HCT116 (cell line): ENCODE data around the gene DPH2. TPM values are rescaled to one million over a fixed set of nuclear protein-coding genes. Genes with fewer than 3 reads are reported as not detected.

Experiments
- ATAC-seq: fragments of 200-7000 bp; cut with Tn5 transposase; 2 replicates; pipeline ENCODE4 v1.9.1; 2020; ENCODE audit warnings: mild to moderate bottlenecking, moderate library complexity
- BruUV-seq: library from RNA; stranded (reverse); fragments of 400-500 nt; replicated peaks from 2 replicates; lab custom pipeline; 2021; lab: Mats Ljungman, UMichigan
- CTCF ChIA-PET: fragments of 300-600 bp; sonication (Branson Sonifier 250); formaldehyde crosslinking; loops from one replicate; lab custom pipeline; 2021; ENCODE audit warnings: antibody characterized with exemption; lab: Charles Lee
- POLR2A ChIA-PET: fragments of 300-600, 350-600 bp; sonication (Branson Sonifier 250); formaldehyde crosslinking; loops from one replicate; lab custom pipeline; 2021; ENCODE audit warnings: antibody characterized with exemption; lab: Charles Lee
- RAD21 ChIA-PET, 2 experiments: fragments of 300-600 bp; sonication (Branson Sonifier 250); formaldehyde crosslinking; loops; one replicate each; lab custom pipeline; 2023; ENCODE audit warnings: low total read pairs in 2 of 2; ENCODE audit not compliant: uncharacterized antibody in 2 of 2, unreplicated experiment in 2 of 2, low non-redundant PET in 1 of 2; lab: Charles Lee
- DNase-seq: peaks from one replicate; pipeline ENCODE4 v3.0.0-alpha.2; 2010; ENCODE audit warnings: low read depth, low spot score
- H2AFZ ChIP-seq: fragments of 200-600 bp; shearing (Covaris generic), sonication (generic); 2 replicates; pipeline ENCODE4 v1.6.1; 2017; ENCODE audit warnings: low read depth, mixed run types, mixed read lengths, antibody characterized with exemption, low read length; ENCODE audit not compliant: poor library complexity, severe bottlenecking
- H3K27ac ChIP-seq: 2 replicates; pipeline ENCODE4 v1.5.1; 2012; ENCODE audit warnings: low read depth, low read length
- H3K27me3 ChIP-seq: fragments of 200-600 bp; sonication (generic); 2 replicates; pipeline ENCODE4 v1.6.1; 2016; ENCODE audit warnings: mixed run types, low read length, mixed read lengths; ENCODE audit not compliant: insufficient read depth
- H3K36me3 ChIP-seq, 2 experiments: fragments of 200-500 bp in 1 of 2; fragments of 200-600 bp in 1 of 2; sonication (Bioruptor generic) in 1 of 2; sonication (generic) in 1 of 2; 2 replicates each; pipeline versions ENCODE4 v1.5.1 to v1.6.1; 2014 to 2016; ENCODE audit warnings: low read length in 2 of 2, inconsistent platforms in 1 of 2, mixed read lengths in 1 of 2, mixed run types in 1 of 2; ENCODE audit not compliant: insufficient read depth in 2 of 2, control insufficient read depth in 1 of 2
- H3K4me1 ChIP-seq, 2 experiments: fragments of 200-600 bp in 1 of 2; sonication (generic) in 1 of 2; 2 replicates each; pipeline versions ENCODE4 v1.5.1 to v1.6.1; 2012 to 2017; ENCODE audit warnings: low read length in 2 of 2, inconsistent platforms in 1 of 2, mild to moderate bottlenecking in 1 of 2, mixed read lengths in 1 of 2, mixed run types in 1 of 2, moderate library complexity in 1 of 2; ENCODE audit not compliant: insufficient read depth in 2 of 2, control insufficient read depth in 1 of 2
- H3K4me2 ChIP-seq: fragments of 200-600 bp; sonication (generic); 2 replicates; pipeline ENCODE4 v1.6.1; 2017; ENCODE audit warnings: mixed run types, low read length, mixed read lengths
- H3K4me3 ChIP-seq, 2 experiments: fragments of 200-600 bp in 1 of 2; sonication (generic) in 1 of 2; replicated peaks in 1 of 2; 2 replicates each; pipeline ENCODE4 v1.5.1; 2011 to 2016; ENCODE audit warnings: low read length in 2 of 2, control low read depth in 1 of 2, low read depth in 1 of 2, mild to moderate bottlenecking in 1 of 2, mixed read lengths in 1 of 2, mixed run types in 1 of 2
- H3K79me2 ChIP-seq: fragments of 200-600 bp; sonication (generic); 2 replicates; pipeline ENCODE4 v1.6.1; 2017; ENCODE audit warnings: mild to moderate bottlenecking, mixed run types, low read length, moderate library complexity, mixed read lengths; ENCODE audit not compliant: insufficient read depth
- H3K9ac ChIP-seq: fragments of 200-600 bp; sonication (generic); 2 replicates; pipeline ENCODE4 v1.6.1; 2016; ENCODE audit warnings: low read length, mixed read lengths
- H3K9me2 ChIP-seq: fragments of 200-600 bp; sonication (generic), shearing (Covaris generic); 2 replicates; pipeline ENCODE4 v1.6.1; 2017; ENCODE audit warnings: mixed run types, mild to moderate bottlenecking, moderate library complexity; ENCODE audit not compliant: insufficient read depth
- H3K9me3 ChIP-seq, 2 experiments: fragments of 200-500 bp in 1 of 2; fragments of 200-600 bp in 1 of 2; sonication (Bioruptor generic) in 1 of 2; sonication (generic) in 1 of 2; 2 replicates each; pipeline ENCODE4 v1.6.1; 2014 to 2017; ENCODE audit warnings: low read length in 2 of 2, mixed read lengths in 2 of 2, inconsistent platforms in 1 of 2, low read depth in 1 of 2, mild to moderate bottlenecking in 1 of 2, mixed run types in 1 of 2, moderate library complexity in 1 of 2; ENCODE audit not compliant: control insufficient read depth in 1 of 2, insufficient read depth in 1 of 2
- H4K20me1 ChIP-seq: fragments of 200-600 bp; sonication (generic), shearing (Covaris generic); 2 replicates; pipeline ENCODE4 v1.6.1; 2017; ENCODE audit warnings: mixed run types, mild to moderate bottlenecking, moderate library complexity; ENCODE audit not compliant: insufficient read depth
- ATF3 ChIP-seq: IDR thresholded peaks from 2 replicates; pipeline ENCODE4 v1.6.1; 2012
- CBX3 ChIP-seq: IDR thresholded peaks from 2 replicates; pipeline ENCODE4 v1.6.1; 2012; ENCODE audit warnings: low read depth
- CEBPB ChIP-seq: IDR thresholded peaks from 2 replicates; pipeline ENCODE4 v1.6.1; 2012; ENCODE audit warnings: low read depth
- CTCF ChIP-seq, 3 experiments: fragments of 200-600 bp in 1 of 3; sonication (generic) in 1 of 3; IDR thresholded peaks in 2 of 3; conservative IDR thresholded peaks in 1 of 3; 2 replicates each; pipeline ENCODE4 v1.5.1; 2012 to 2017; ENCODE audit warnings: low read depth in 2 of 3, low read length in 2 of 3, antibody characterized with exemption in 1 of 3, borderline replicate concordance in 1 of 3, control low read depth in 1 of 3, mild to moderate bottlenecking in 1 of 3, mixed read lengths in 1 of 3, mixed run types in 1 of 3, moderate library complexity in 1 of 3; ENCODE audit not compliant: insufficient read depth in 1 of 3
- EGR1 ChIP-seq: IDR thresholded peaks from 2 replicates; pipeline ENCODE4 v1.6.1; 2012; ENCODE audit warnings: low read depth
- ELF1 ChIP-seq: IDR thresholded peaks from 2 replicates; pipeline ENCODE4 v1.6.1; 2012; ENCODE audit warnings: low read depth, borderline replicate concordance
- FOSL1 ChIP-seq: IDR thresholded peaks from 2 replicates; pipeline ENCODE4 v1.6.1; 2012; ENCODE audit warnings: low read depth
- JUND ChIP-seq: IDR thresholded peaks from 2 replicates; pipeline ENCODE4 v1.6.1; 2012
- POLR2A ChIP-seq: IDR thresholded peaks from 2 replicates; pipeline ENCODE4 v1.7.0; 2011; ENCODE audit warnings: borderline replicate concordance; ENCODE audit not compliant: insufficient read depth, insufficient read length; ENCODE audit errors: extremely low read depth
- POLR2AphosphoS5 ChIP-seq: IDR thresholded peaks from 2 replicates; pipeline ENCODE4 v1.6.1; 2011; ENCODE audit warnings: mild to moderate bottlenecking, low read depth, low read length, moderate library complexity
- REST ChIP-seq: IDR thresholded peaks from 2 replicates; pipeline ENCODE4 v1.6.1; 2012; ENCODE audit warnings: low read depth
- SIN3A ChIP-seq: IDR thresholded peaks from 2 replicates; pipeline ENCODE4 v1.6.1; 2012; ENCODE audit warnings: low read depth
- SRF ChIP-seq: IDR thresholded peaks from 2 replicates; pipeline ENCODE4 v1.6.1; 2012; ENCODE audit warnings: low read depth
- TCF7L2 ChIP-seq: IDR thresholded peaks from 2 replicates; pipeline ENCODE4 v1.7.0; 2011; ENCODE audit warnings: borderline replicate concordance, inconsistent platforms; ENCODE audit not compliant: insufficient read depth, insufficient read length; ENCODE audit errors: extremely low read depth
- ZBTB33 ChIP-seq: IDR thresholded peaks from 2 replicates; pipeline ENCODE4 v1.6.1; 2011; ENCODE audit warnings: mild to moderate bottlenecking, low read length, moderate library complexity; ENCODE audit not compliant: insufficient replicate concordance; ENCODE audit errors: extremely low read depth
- ZFX ChIP-seq: fragments of 450-650 bp; IDR thresholded peaks from 2 replicates; pipeline ENCODE4 v1.6.1; 2017
- ZNF274 ChIP-seq: fragments of 200-500 bp; sonication (Bioruptor generic); IDR thresholded peaks from 2 replicates; pipeline ENCODE4 v1.6.1; 2014; ENCODE audit warnings: mild to moderate bottlenecking, low read depth, low read length, inconsistent platforms
- intact Hi-C: fragments of 100-400 bp; cut with micrococcal nuclease; formaldehyde crosslinking; loops from 2 replicates; pipeline ENCODE4 v1.10.0; 2022
- total RNA-seq: library from RNA; stranded (reverse); gene quantifications from one replicate; pipeline ENCODE4 v1.2.1, GENCODE V29; 2021; ENCODE audit not compliant: unreplicated experiment

Gene DPH2
- total RNA-seq, 1 experiment from 2014 or later = 53.2 TPM

- no peak overlapping the region for H3K4me2 ChIP-seq
- no TSS peak for BruUV-seq
- H3K79me2 ChIP-seq = no peaks in the 10 kb centered on the region
- DNase-seq (no peak), ATAC-seq (no peak)
- H3K36me3 ChIP-seq = no peaks in the 10 kb centered on the region
- intact Hi-C loops = no loop called here
- ChIA-PET RAD21 (no interaction called here), POLR2A (no interaction called here), CTCF (no interaction called here)
- H3K27me3 ChIP-seq = no peaks in the 10 kb centered on the region
- no peaks in the 10 kb centered on the region for H3K9me3 ChIP-seq
- no peaks in the 10 kb centered on the region for H3K9me2 ChIP-seq
- H3K4me3 ChIP-seq = no peak overlapping the region
- no peak overlapping the region for H3K9ac ChIP-seq
- no peak overlapping the region for H3K27ac ChIP-seq
- TF ChIP-seq POLR2A (no peak), TCF7L2 (no peak), ZBTB33 (no peak), ATF3 (no peak), CEBPB (no peak), SIN3A (no peak), CTCF (IDR thresholded peaks at IDR 0.05 in 2 of 3, conservative IDR thresholded peaks at IDR 0.05 in 1 of 3; ENCODE audit: borderline replicate concordance in 1 of 3, insufficient read depth in 1 of 3, low read depth in 2 of 3, low read length in 2 of 3) (no peak), JUND (no peak), SRF (no peak), CBX3 (no peak), POLR2AphosphoS5 (no peak), EGR1 (no peak), ZNF274 (no peak), FOSL1 (no peak), ELF1 (no peak), REST (no peak), ZFX (no peak)
- H4K20me1 ChIP-seq = no peaks in the 10 kb centered on the region
- H2AFZ ChIP-seq = no peak overlapping the region
- peaks cover 5 to 16% of the 10 kb centered on the region in 2 experiments; a peak in 3 of 4 replicates for H3K4me1 ChIP-seq
Measured at GRCh38 chr1:43997295-43997999, 27.6 kb downstream of the DPH2 start.
